ENCODE results near the gene TLE2.

TLE2 gene

GRCh38 chr19:3029065-3029923 is at the start of gene TLE2:
TSS of gene TLE2 (minus strand) at chr19:3029280. CDS start at chr19:3028904, 376 bp downstream.
- DNase-seq (ENCODE audit: low spot score) = no peak

- peak; percentile 50 for DNase-seq (ENCODE audit: low spot score)
These were observed 46.7 kb upstream of the TLE2 start for GRCh38 chr19:3075605-3076431.

- DNase-seq (ENCODE audit: low spot score) = no peak
These were observed 45.0 kb upstream of the TLE2 start for GRCh38 chr19:3073931-3074595.

- DNase-seq (ENCODE audit: low spot score) = peak; percentile 26
These were observed 44.1 kb upstream of the TLE2 start for GRCh38 chr19:3073159-3073563.

- DNase-seq (ENCODE audit: low spot score) = no peak
These were observed 42.7 kb upstream of the TLE2 start for GRCh38 chr19:3071768-3072167.

- DNase-seq (ENCODE audit: low spot score) = no peak
These were observed 39.0 kb upstream of the TLE2 start for GRCh38 chr19:3068071-3068470.

- no peak for DNase-seq (ENCODE audit: low spot score)
These were observed 38.5 kb upstream of the TLE2 start for GRCh38 chr19:3067563-3067962.

GRCh38 chr19:3066482-3067049 is 37.5 kb upstream of the TLE2 start:
- no peak for DNase-seq (ENCODE audit: low spot score)

GRCh38 chr19:3065675-3066357 is 36.7 kb upstream of the TLE2 start:
- DNase-seq (ENCODE audit: low spot score) = no peak

GRCh38 chr19:3064011-3064330 is 34.9 kb upstream of the TLE2 start:
- no peak for DNase-seq (ENCODE audit: low spot score)

GRCh38 chr19:3062165-3063105 is 33.4 kb upstream of the TLE2 start, which contains the start of gene TLE5:
TSS of gene TLE5 (minus strand) at chr19:3062495. CDS start at chr19:3062200, 295 bp downstream.
- DNase-seq (ENCODE audit: low spot score) = peak; percentile 73

GRCh38 chr19:3061182-3062161 is 32.4 kb upstream of the TLE2 start:
- peak; percentile 40 for DNase-seq (ENCODE audit: low spot score)

GRCh38 chr19:3060857-3061181 is 31.7 kb upstream of the TLE2 start:
- DNase-seq (ENCODE audit: low spot score) = no peak

GRCh38 chr19:3059653-3060052 is 30.6 kb upstream of the TLE2 start:
- DNase-seq (ENCODE audit: low spot score) = no peak

GRCh38 chr19:3058821-3059314 is 29.8 kb upstream of the TLE2 start:
- DNase-seq (ENCODE audit: low spot score) = no peak

GRCh38 chr19:3058009-3058820 is 29.1 kb upstream of the TLE2 start:
- DNase-seq (ENCODE audit: low spot score) = no peak

- DNase-seq (ENCODE audit: low spot score) = peak; percentile 32
These were observed 28.2 kb upstream of the TLE2 start for GRCh38 chr19:3057275-3057714.

GRCh38 chr19:3056417-3057088 is 27.5 kb upstream of the TLE2 start:
- DNase-seq (ENCODE audit: low spot score) = no peak
